HT-29 (cell line): ENCODE data around the gene UBR4. TPM values are rescaled to one million over a fixed set of nuclear protein-coding genes. Genes with fewer than 3 reads are reported as not detected.
"Not testable (repeated sequence)": the region's sequence is repeated elsewhere in the genome, so short reads cannot be mapped to it uniquely, and the experiment has no call there.

Experiments used
- DNase-seq: peaks from one replicate; pipeline ENCODE4 v3.0.0-alpha.2; 2015; ENCODE audit warnings: low spot score
- total RNA-seq: library from RNA; depleted of rRNA; stranded (reverse); fragments of >200 nt; shearing (Covaris generic); gene quantifications from 2 replicates; pipeline ENCODE4 v1.2.3, GENCODE V29; 2014; rRNA removed

UBR4 gene
- 128 and 146 TPM in 2 replicates for total RNA-seq

- DNase-seq = peak; percentile 98
Observed at GRCh38 chr1:19209990-19210771, at the start of gene UBR4. TSS of gene UBR4 (minus strand) at chr1:19210266. CDS start at chr1:19210248, 18 bp downstream.

GRCh38 chr1:19258353-19258752 lies 48.3 kb upstream of the UBR4 start:
- DNase-seq = no peak

DNA sequence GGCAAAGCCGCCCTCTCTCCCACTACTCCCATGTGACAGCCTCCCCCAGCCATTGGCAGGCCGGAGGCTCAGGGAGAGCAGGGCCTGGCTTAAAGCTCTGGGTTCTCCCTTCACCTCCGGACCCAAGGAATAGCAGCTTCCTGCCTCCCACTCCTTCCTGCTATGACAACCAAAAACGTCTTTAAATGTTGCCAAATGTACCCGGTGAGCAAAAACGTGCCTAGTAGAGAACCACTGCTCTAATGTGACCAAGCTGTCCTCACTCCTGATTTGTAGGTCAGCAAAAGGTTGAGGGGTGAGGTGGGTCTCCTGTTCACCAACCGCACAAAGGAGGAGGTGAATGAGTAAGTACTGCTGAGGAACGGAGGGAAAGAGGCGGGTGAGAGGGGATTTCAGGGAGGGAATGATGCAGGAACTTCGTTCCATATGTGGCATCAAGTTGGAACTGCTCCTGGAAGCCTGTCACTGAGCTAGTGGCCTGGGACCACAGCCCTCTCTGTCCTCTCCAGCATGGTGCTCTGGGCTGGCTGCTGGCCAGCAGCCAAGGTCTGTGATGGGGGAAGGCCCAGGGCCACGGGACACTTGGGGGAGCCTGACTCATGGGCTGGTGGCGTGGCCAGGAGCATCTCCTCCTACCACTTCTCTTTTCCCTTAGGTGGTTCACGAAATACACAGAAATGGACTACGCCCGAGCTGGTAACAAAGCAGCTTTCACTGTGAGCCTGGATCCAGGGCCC lies 47.3 kb upstream of the UBR4 start:
- DNase-seq = no peak

GRCh38 chr1:19256301-19256700 lies 46.2 kb upstream of the UBR4 start:
- DNase-seq = not testable (repeated sequence)

DNA sequence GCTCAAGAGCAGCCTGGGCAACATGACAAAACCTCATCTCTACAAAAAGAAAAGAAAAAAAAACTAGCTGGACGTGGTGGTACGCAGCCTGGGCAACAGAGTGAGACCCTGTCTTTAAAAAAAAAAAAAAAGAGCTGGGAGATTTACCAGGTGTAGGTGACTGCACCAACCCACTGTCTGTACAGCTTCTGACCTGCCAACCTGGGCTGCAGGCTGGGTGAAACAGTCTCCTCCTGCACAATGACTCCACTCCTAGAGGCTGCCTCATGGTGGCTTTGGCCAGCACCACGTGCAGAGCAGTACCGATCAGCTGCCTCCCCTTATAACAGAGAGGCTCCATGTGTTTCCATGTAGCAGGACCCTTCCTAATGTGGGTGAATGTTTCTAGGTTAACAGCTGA lies 45.2 kb upstream of the UBR4 start:
- DNase-seq = no peak

- no peak for DNase-seq
Observed at GRCh38 chr1:19254416-19254815, 44.4 kb upstream of the UBR4 start.

- peak; percentile 90 for DNase-seq
Observed at GRCh38 chr1:19251305-19252196, 41.5 kb upstream of the UBR4 start, which contains the start of the genes EMC1 and MRTO4. TSS of gene EMC1 (minus strand) at chr1:19251524. CDS start at chr1:19251509, 15 bp downstream. TSS of gene MRTO4 (plus strand) at chr1:19251805. CDS start at chr1:19251836, 31 bp downstream.

DNA sequence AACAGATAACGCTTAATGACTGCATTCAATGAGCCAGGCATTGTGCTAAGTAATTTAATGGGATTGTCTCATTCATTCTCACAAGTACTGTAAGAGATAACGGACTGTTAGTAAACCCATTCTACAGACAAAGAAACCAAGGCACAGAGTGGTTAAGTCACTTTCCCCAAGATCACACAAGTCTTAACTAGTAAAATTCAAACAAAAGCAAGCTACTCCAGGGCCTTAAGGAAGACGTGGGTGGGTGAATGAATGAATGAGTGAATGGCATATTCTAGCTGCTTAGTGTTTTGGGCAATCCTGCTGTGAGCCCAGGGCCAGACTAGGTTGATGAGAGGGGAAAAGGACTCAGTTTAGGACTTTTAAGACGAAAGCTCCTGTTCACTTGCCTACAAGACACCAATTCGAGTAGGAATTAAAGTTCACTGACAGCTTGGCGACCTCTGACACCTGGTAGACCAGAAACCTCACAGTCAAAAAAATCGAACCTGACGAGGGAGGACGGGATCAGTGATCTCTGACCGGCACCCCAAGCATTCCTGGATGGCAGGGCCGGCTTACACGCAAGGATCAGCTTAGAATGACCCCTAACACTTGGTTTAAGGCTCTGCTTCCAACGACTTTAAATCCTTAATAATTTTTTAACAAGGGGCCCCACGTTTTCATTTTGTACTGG lies 40.7 kb upstream of the UBR4 start:
- peak; percentile 43 for DNase-seq

GRCh38 chr1:19240673-19241538 lies 30.8 kb upstream of the UBR4 start:
- peak; percentile 61 for DNase-seq

- no peak for DNase-seq
Observed at GRCh38 chr1:19239876-19240275, 29.8 kb upstream of the UBR4 start.

- no peak for DNase-seq
Observed at GRCh38 chr1:19234224-19234623, 24.2 kb upstream of the UBR4 start.

GRCh38 chr1:19232524-19232846 lies 22.4 kb upstream of the UBR4 start:
- no peak for DNase-seq

GRCh38 chr1:19231736-19232523 lies 21.9 kb upstream of the UBR4 start:
- not testable (repeated sequence) for DNase-seq

- DNase-seq = no peak
Observed at GRCh38 chr1:19229828-19230325, 19.8 kb upstream of the UBR4 start.

GRCh38 chr1:19229229-19229628 lies 19.2 kb upstream of the UBR4 start:
- no peak for DNase-seq

DNA sequence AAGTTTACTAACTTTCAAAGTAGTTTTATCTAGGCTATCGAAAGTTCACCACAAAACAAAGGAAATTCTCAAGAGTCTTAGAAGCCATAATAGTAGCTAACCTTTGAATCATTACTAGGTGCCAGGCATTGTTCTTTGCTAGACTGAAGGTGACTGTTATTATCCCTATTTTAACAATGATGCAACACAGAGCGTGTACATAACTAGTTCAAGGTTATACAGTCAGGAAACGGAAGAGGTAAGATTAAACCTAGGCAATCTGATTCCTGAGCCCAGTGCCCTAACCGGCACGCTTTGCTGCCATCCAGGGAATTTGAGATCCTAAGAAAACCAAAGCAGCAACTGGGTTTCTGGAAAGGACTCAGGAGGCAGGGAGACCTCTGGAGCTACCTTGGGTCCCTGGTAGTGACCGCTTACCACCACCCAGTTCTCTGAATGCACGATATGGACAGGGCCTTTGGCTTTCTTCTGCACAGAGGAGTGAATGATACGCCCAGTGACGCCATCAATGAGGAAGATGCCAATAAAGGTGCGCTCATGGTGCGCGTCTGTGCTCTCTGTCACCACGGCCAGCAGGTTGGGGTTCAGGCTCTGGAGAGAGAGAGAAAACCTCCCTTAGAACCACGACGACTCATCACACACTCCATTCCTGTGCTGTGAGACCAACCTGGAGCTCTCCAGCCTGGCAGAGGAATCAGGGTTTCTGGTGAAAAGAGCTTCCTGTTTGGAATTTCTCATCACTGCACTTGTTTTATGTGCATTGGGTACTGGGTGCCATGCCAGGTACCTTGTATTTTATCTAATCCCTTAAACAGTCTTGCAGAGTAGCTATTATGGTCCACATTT lies 13.1 kb upstream of the UBR4 start:
- no peak for DNase-seq

GRCh38 chr1:19222573-19222972 lies 12.5 kb upstream of the UBR4 start:
- no peak for DNase-seq

DNA sequence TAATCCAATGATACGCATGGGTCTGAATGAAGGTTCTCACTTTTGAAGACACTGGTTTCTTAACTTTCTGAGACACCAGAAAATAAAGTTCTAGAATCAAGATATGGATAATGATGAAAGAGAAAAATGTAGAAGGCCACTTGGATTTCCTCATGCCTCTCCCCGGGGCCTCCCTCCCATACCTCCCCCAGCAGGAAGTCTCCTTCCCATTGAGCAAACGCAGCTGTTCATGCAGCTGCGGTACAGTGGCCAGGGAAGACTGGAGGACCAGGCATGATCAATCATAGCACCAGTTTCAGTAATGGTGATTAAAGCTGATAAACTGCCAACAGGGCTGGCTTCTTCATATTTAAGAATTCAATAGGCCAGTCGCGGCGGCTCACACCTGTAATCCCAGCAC lies 10.9 kb upstream of the UBR4 start:
- no peak for DNase-seq
